Fibroblast of skin of left biceps (primary cell): ENCODE data around the gene PLPP4.
A peak's percentile ranks its signal among the peaks of the same experiment; 100 is the strongest.

Experiments used
- DNase-seq, 2 experiments: peaks; one replicate each; pipeline ENCODE4 v3.0.0-alpha.2; 2013; ENCODE audit warnings: low read depth in 2 of 2

PLPP4 gene

GRCh38 chr10:120575411-120575810 is 118.4 kb downstream of the PLPP4 start:
- no peak for DNase-seq

- no peak for DNase-seq
These were observed 121.1 kb downstream of the PLPP4 start for GRCh38 chr10:120578134-120578533.

DNA sequence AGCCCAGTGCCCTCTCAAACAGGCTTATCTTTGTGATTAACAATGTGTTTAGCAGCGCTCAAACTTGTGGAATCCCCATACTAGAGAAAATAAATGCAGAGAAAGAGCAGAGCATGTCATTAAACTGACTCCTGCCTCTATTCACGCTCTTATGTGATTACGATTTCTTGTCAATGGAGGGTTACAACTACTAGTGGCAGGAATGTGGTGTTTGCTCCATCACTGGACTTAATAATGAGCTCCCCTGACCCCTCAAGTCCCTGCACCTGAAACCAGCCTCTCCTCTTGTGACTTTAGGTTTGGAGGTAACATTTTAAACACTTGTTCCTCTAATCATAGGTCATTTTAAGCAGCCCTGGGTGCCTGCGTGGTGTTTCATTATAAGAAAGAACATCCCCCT is 121.9 kb downstream of the PLPP4 start:
- no peak for DNase-seq

- no peak for DNase-seq
These were observed 124.2 kb downstream of the PLPP4 start for GRCh38 chr10:120580918-120581895.

DNA sequence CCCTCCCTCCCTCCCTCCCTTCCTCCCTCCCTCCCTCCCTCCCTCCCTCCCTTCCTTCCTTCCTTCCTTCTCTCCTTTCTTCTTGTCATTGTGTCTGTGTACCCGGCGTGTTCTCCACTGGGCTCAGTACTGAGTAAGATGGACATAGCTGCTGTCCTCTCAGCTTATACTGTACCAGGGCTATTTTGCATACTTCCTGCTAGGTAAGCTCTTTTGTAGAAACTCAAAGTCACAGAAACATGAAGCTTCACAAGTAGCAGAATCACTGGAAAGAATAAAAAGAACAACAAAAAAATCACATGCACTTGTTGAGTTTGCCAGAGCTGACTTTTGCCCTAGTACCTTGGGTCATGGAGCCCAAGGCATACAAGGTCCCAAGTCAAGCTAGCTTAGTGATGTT is 125.7 kb downstream of the PLPP4 start:
- DNase-seq: no peak

DNA sequence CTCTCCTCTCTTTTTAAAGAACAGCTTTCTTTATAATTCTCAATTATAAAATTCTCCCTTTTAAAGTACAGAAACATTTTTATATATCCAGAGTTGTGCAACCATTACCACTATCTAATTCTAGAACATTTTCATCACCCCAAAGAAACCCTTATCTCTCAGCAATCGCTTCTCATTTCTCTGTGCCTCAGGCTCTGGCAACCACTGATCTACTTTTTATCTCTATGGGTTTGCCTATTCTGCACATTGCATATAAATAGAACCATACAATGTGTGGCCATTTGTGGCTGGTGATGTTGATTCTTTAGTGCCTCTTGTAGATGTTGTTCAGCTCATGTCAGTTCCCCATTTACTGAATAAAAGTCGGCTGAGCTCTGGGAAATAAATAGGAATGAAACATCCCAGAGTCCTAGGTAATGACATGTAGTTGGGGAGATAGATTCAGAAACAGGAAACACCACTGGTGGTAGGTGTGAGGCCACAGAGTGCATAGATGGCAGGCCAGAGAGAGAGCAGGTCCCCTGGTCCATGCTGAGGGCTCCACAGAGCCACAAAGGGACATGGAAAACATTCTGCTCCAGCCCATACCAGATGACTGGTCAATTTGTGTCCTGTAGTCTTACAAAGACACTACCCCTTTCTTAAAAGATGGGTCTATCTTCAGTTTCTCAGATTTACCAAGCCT is 126.5 kb downstream of the PLPP4 start:
- DNase-seq: no peak

DNA sequence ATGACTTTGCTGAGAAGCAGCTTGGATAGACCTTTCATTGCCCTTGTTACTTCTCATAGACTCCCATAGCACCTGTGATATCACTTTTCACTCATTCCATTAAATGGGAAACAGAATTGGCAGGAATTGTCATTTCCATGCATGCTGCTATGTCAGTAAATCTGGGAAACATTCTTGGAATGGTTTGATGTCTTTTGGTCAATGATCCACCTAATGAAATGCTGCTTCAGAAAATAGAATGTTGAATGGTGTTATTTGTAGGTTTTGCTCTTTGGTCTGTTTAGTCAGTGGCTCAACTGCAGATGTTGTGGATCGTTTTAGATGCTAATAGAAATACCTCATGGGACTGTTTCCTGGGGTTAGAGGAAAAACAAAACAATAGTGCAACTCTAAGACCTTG is 127.8 kb downstream of the PLPP4 start:
- DNase-seq: no peak

GRCh38 chr10:120586471-120586872 is 129.4 kb downstream of the PLPP4 start:
- peak in 1 of 2 experiments; percentile 3 for DNase-seq

GRCh38 chr10:120587061-120587460 is 130.0 kb downstream of the PLPP4 start:
- DNase-seq: no peak

DNA sequence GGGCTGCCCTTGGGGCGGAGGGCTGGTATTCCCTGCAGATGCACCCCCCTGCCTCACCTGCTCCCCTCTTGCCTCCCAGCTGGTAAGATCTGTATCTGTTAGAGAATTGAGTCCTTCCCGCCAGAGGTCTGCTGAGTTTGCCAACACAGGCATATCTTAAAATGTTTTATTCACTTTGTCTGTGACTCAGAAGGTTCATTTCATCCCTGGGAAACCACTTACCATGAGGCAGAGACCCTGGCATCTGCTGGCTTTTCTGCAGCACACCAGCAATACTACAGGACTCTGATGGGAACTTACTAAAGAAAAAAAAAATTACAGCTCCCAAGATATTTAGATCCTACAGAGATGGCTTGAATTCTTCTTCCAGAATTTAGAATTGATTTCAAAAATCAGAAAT is 131.3 kb downstream of the PLPP4 start:
- no peak for DNase-seq

DNA sequence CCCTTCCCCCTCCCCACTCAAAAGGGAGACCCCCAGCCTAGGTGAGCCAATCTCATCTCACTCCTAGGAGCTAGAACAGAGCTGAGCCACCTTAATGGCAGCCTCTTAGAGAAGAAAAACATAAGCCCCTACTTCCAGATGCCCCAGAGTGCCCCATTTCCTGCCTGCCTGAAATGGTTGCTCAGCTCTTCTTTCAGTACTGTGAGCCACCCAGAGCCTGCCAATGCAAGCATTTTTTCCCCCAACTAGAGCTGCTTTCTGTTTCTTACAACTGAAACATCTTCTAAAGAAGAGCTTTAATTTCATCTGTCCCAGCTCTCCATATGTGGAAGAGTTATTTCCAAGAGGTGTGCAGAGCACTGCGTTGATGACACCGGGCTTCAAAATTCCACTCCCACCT is 136.7 kb downstream of the PLPP4 start:
- no peak for DNase-seq

GRCh38 chr10:120597902-120598301 is 140.9 kb downstream of the PLPP4 start:
- DNase-seq: no peak

- DNase-seq: no peak
These were observed 141.4 kb downstream of the PLPP4 start for GRCh38 chr10:120598386-120598785.

- no peak for DNase-seq
These were observed 142.2 kb downstream of the PLPP4 start for GRCh38 chr10:120599200-120599724.

DNA sequence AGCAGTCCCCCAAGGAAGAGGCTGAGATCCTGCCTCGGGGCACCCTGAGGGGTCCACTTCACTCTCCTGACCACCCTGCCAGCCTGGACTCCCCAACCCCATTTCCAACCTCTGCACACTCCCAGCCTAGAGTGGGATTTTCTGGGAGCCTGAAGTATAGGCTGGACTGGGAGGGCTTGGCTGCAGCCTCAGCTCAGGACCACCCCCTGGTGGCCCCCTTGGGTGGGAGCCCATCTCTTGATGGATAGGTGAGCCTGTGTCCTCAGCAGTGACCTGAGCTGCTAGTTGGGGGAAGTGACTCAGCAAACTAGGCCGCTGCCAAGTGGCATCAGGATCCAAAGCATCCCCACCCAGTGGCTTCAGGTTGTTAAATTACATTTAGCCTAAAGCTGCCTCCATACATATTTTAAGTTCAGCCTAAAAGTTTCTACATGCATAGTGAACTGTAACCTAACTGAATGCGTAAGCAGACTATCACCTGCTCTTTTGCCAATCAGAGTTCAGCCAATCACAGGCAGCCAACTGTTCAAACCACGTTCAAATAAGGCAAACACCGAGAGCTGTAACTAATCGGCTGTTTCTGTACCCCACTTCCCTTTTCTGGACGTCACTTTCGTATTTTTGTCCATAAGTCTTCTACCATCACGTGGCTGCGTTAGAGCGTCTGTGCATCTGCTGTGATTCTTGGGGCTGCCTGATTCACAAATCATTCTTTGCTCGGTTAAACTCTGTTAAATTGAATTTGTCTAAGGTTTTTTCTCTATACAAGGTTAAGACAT is 144.0 kb downstream of the PLPP4 start:
- DNase-seq: no peak

DNA sequence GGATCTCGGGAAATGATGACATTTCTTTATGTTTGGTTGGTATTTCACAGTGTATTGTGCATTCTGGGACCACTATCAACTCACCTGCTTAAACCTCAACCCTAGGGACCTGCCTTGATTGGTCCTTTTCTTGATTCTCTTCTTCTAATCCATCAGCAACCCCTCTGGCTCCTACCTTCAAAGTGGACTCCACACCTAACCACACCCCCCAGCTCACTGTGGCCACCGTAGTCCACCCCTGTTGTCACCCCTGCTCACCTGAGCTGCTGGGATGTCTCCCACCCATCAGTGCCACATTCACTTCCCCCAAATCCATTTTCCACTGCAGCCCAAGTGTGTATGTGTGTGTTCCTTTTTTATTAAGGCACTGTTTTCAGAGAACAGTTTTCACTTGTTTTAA is 145.0 kb downstream of the PLPP4 start:
- no peak for DNase-seq

- no peak for DNase-seq
These were observed 148.4 kb downstream of the PLPP4 start for GRCh38 chr10:120605410-120605809.

DNA sequence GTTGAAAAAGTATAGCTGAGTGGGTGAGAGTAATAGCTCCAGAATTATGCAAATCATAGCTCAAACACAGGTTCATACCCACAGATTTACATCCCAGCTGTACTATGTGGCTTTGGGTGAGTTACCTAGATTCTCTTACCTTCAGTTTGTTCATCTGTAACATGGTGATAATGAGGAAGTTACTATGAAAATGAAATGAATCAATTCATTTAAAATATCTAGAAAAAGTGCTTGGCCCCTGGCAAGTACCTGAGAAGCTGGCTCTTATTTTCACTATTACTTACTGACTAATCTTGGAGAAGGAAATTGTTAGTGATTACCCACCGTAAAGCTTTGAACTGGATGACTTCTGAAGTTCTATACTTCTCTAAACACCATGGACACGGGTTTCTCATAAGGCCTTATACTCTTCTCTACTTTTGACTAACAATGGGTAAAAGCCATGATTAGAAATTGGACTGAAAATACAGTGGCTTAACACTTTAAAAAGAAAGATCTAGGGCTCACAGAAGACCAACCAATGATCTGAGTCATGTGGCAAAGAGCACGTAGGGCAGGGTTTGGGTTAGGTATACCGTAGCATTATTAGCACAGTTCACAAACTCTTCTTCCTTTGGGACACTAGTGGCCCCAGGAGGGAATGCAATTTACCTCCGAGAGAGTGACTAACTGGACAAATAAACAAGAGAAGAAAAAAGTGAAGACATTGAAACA is 149.2 kb downstream of the PLPP4 start:
- DNase-seq: no peak

DNA sequence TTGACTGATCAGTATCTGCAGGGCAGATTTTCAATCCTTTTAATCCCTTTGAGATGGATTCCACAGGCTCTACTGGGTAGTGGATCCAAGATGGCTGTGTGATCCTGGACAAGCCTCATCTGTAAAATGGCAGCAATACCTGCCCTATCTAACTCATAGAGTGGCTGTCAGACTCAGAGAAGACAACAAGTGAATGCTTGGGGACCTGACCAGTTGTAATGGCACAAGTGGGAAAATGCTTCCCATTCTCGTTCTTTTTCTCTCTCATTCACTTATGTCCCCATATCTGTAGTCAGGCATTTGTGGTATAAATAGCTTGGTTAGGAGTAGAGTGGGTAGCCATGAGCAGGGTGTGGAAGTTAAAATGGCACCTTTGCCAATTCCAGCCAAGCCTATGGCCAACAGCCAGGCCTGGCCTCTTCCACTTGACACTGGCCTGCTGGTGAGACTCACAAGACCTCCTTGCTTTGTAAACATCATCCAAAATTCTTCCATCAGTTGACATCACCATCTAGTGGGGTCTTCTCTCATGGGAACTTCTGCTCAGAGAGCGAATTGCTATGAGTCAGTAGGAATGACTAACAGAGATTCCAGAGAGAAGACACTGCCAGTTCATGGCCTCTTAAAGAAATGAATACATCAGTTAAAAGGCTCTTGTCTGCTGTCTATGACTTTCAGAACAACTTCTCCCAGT is 150.1 kb downstream of the PLPP4 start:
- peak; percentile 33 to 45 for DNase-seq
